Neuronal stem cell (in vitro differentiated cells): ENCODE data around the gene SDR39U1.

ENCODE experiments used
- DNase-seq: peaks from one replicate; pipeline ENCODE4 v3.0.0-alpha.2; 2013; ENCODE audit warnings: low spot score
- H2AFZ ChIP-seq: one replicate; pipeline ENCODE4 v1.6.1; 2013; ENCODE audit warnings: mild to moderate bottlenecking, low read length, inconsistent platforms
- H2AK5ac ChIP-seq: 2 replicates; pipeline ENCODE4 v1.6.1; 2013; ENCODE audit warnings: low read depth, mild to moderate bottlenecking, inconsistent platforms, low read length, moderate library complexity, mixed read lengths
- H2BK120ac ChIP-seq: 2 replicates; pipeline ENCODE4 v1.6.1; 2013; ENCODE audit warnings: low read depth, mild to moderate bottlenecking, inconsistent platforms, low read length, moderate library complexity, mixed read lengths
- H2BK12ac ChIP-seq: one replicate; pipeline ENCODE4 v1.6.1; 2013; ENCODE audit warnings: low read length, inconsistent platforms
- H2BK15ac ChIP-seq: 2 replicates; pipeline ENCODE4 v1.6.1; 2013; ENCODE audit warnings: mild to moderate bottlenecking, low read length, inconsistent platforms, mixed read lengths
- H2BK5ac ChIP-seq: one replicate; pipeline ENCODE4 v1.6.1; 2013; ENCODE audit warnings: inconsistent platforms, mild to moderate bottlenecking, low read length, moderate library complexity
- H3K14ac ChIP-seq: one replicate; pipeline ENCODE4 v1.6.1; 2013; ENCODE audit warnings: low read length, inconsistent platforms
- H3K18ac ChIP-seq: 2 replicates; pipeline ENCODE4 v1.6.1; 2013; ENCODE audit warnings: low read length, inconsistent platforms
- H3K23ac ChIP-seq: 2 replicates; pipeline ENCODE4 v1.6.1; 2013; ENCODE audit warnings: low read depth, mild to moderate bottlenecking, mixed read lengths, low read length, inconsistent platforms; ENCODE audit not compliant: poor library complexity
- H3K27ac ChIP-seq: replicated peaks from 3 replicates; pipeline ENCODE4 v1.5.1; 2013; ENCODE audit warnings: low read length, inconsistent platforms
- H3K27me3 ChIP-seq, 3 experiments: 2 replicates each; pipeline ENCODE4 v1.6.1; 2013; ENCODE audit warnings: low read length in 3 of 3, mild to moderate bottlenecking in 2 of 3, inconsistent platforms in 1 of 3, low read depth in 1 of 3, mixed read lengths in 1 of 3, moderate library complexity in 1 of 3; ENCODE audit not compliant: control insufficient read depth in 3 of 3, insufficient read depth in 3 of 3
- H3K36me3 ChIP-seq, 2 donors: replicated peaks in 1 of 2; 2 replicates each; pipeline ENCODE4 v1.6.1; 2013; ENCODE audit warnings: low read length in 2 of 2; ENCODE audit not compliant: control insufficient read depth in 2 of 2, insufficient read depth in 2 of 2
- H3K4ac ChIP-seq: 2 replicates; pipeline ENCODE4 v1.6.1; 2013; ENCODE audit warnings: inconsistent platforms, mild to moderate bottlenecking, low read length, moderate library complexity
- H3K4me1 ChIP-seq, 2 donors: 1 replicate in 1 of 2; 2 replicates in 1 of 2; pipeline ENCODE4 v1.6.1; 2013; ENCODE audit warnings: low read length in 2 of 2, low read depth in 1 of 2; ENCODE audit not compliant: control insufficient read depth in 2 of 2, insufficient read depth in 1 of 2
- H3K4me2 ChIP-seq: one replicate; pipeline ENCODE4 v1.6.1; 2013; ENCODE audit warnings: mild to moderate bottlenecking, low read length, inconsistent platforms; ENCODE audit not compliant: insufficient read depth, poor library complexity, severe bottlenecking
- H3K4me3 ChIP-seq, 2 donors: 2 replicates each; pipeline ENCODE4 v1.5.1; 2013; ENCODE audit warnings: low read length in 2 of 2, mild to moderate bottlenecking in 2 of 2, inconsistent platforms in 1 of 2, moderate library complexity in 1 of 2
- H3K79me1 ChIP-seq: one replicate; pipeline ENCODE4 v1.6.1; 2013; ENCODE audit warnings: low read depth, mild to moderate bottlenecking, inconsistent platforms, low read length, moderate library complexity
- H3K9ac ChIP-seq: one replicate; pipeline ENCODE4 v1.6.1; 2013; ENCODE audit warnings: mild to moderate bottlenecking, low read depth, low read length, inconsistent platforms; ENCODE audit not compliant: poor library complexity
- H3K9me3 ChIP-seq, 2 donors: replicated peaks in 1 of 2; 2 replicates each; pipeline versions ENCODE3 to v1.6.1; 2013; ENCODE audit warnings: low read length in 2 of 2, mild to moderate bottlenecking in 2 of 2, inconsistent platforms in 1 of 2, low read depth in 1 of 2, mixed read lengths in 1 of 2, moderate library complexity in 1 of 2; ENCODE audit not compliant: control insufficient read depth in 2 of 2, insufficient read depth in 1 of 2
- H4K8ac ChIP-seq: one replicate; pipeline ENCODE4 v1.6.1; 2013; ENCODE audit warnings: low read depth, mild to moderate bottlenecking, inconsistent platforms, low read length, moderate library complexity
- H4K91ac ChIP-seq: one replicate; pipeline ENCODE4 v1.6.1; 2013; ENCODE audit warnings: low read length, low read depth, mild to moderate bottlenecking, inconsistent platforms; ENCODE audit not compliant: poor library complexity
- WGBS, 2 donors: extraction: QIAGEN DNeasy Blood & Tissue Kit; methylation state at CpG; one replicate each; pipeline ENCODE4 v1.1.7; 2013; ENCODE audit warnings: missing lambda C conversion rate in 2 of 2, mixed read lengths in 1 of 2; ENCODE audit not compliant: insufficient read length in 2 of 2, insufficient replicate concordance in 1 of 2; ENCODE audit errors: extremely low coverage in 2 of 2; 5-methylcytosine and 5-hydroxymethylcytosine counted together

SDR39U1 gene

DNA sequence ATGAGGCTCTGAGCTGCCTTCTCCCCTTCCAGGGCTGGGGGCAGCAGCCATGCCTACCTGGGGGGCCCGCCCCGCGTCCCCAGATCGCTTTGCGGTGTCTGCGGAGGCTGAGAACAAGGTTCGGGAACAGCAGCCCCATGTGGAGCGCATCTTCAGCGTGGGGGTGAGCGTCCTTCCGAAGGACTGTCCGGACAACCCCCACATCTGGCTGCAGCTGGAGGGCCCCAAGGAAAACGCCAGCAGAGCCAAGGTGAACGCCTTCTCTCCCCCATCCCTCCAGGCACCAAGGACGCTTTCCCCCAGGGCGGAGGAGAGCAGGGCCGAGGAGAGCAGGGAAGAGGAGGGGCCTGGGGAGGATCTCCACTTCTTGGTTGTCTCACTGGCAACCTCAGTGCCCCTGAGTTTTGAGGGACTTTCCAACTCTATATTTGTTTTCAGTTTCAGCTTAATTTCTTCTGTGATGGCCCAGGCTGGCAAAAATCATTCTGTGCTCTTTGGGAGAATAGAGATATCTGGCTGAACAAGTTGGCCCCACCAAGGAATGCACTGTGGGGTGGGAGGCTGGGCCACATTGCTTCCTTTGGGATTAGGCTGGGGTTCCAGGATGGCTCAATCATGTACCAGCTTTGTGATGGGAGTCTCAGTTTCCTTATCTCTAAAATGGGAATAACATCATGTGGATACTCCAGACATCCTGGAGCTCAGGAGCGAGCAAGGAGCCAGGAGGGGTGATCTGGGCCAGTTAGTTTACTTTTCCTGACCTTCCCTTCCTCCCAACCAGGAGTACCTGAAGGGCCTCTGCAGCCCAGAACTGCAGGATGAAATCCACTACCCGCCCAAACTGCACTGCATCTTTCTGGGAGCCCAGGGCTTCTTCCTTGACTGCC lies 11.7 kb downstream of the SDR39U1 start:
- Histone ChIP-seq H3K4me2 (peak overlapping the region; percentile 74), H3K79me1 (peaks cover 11% of the 10 kb centered on the region), H4K91ac (no peak overlapping the region), H3K23ac (peak overlapping the region; percentile 38), H4K8ac (no peak overlapping the region), H3K4ac (no peak overlapping the region), H2AFZ (peak overlapping the region; percentile 80), H2BK15ac (no peak overlapping the region), H3K9ac (peak overlapping the region; percentile 60), H2BK12ac (no peak overlapping the region), H3K27me3 (peaks cover 0 to 13% (median 3%) of the 10 kb centered on the region in 3 experiments), H3K4me3 (peak overlapping the region; percentile 71 to 74), H2BK120ac (no peak overlapping the region), H3K36me3 (peaks cover 14 to 31% of the 10 kb centered on the region in 2 donors), H2AK5ac (peak overlapping the region; percentile 42), H3K4me1 (peaks cover 9% of the 10 kb centered on the region in 2 donors), H2BK5ac (no peak overlapping the region), H3K27ac (no peak overlapping the region), H3K14ac (peak overlapping the region; percentile 17), H3K9me3 (no peaks in the 10 kb centered on the region), H3K18ac (peak overlapping the region; percentile 58)
- DNase-seq: no peak
- WGBS, 2 donors: no CpG with 5 or more reads among the region's 19 CpGs

- H3K27ac ChIP-seq: no peak overlapping the region
- H2BK15ac ChIP-seq: no peak overlapping the region
- H4K8ac ChIP-seq: no peak overlapping the region
- H4K91ac ChIP-seq: no peak overlapping the region
- H3K14ac ChIP-seq: peak overlapping the region; percentile 17
- H3K4me2 ChIP-seq: peak overlapping the region; percentile 74
- peak overlapping the region; percentile 19 for H2BK5ac ChIP-seq
- H3K9ac ChIP-seq: peak overlapping the region; percentile 84
- peaks cover 11 to 29% of the 10 kb centered on the region in 2 donors for H3K36me3 ChIP-seq
- no CpG with 5 or more reads among the region's 28 CpGs for WGBS, 2 donors
- no peak overlapping the region for H3K4ac ChIP-seq
- H2AK5ac ChIP-seq: peak overlapping the region; percentile 42
- peak overlapping the region; percentile 38 for H3K23ac ChIP-seq
- no peak overlapping the region for H2BK120ac ChIP-seq
- peak overlapping the region; percentile 80 for H2AFZ ChIP-seq
- peak overlapping the region; percentile 71 to 74 for H3K4me3 ChIP-seq
- peak; percentile 42 for DNase-seq
- H3K79me1 ChIP-seq: peaks cover 11% of the 10 kb centered on the region
- no peak overlapping the region for H2BK12ac ChIP-seq
- H3K18ac ChIP-seq: peak overlapping the region; percentile 90
- no peaks in the 10 kb centered on the region for H3K9me3 ChIP-seq
- H3K27me3 ChIP-seq: peaks cover 0 to 17% (median 3%) of the 10 kb centered on the region in 3 experiments
- peaks cover 9% of the 10 kb centered on the region in 2 donors for H3K4me1 ChIP-seq
Observed at GRCh38 chr14:24430143-24430681, 12.4 kb downstream of the SDR39U1 start.

GRCh38 chr14:24429395-24430142 lies 13.0 kb downstream of the SDR39U1 start, which contains the start of the genes CBLN3 and KHNYN:
CBLN3 (minus strand) TSS chr14:24429668; CDS start chr14:24429054, 614 bp downstream.
KHNYN (plus strand) TSS chr14:24429954; CDS start chr14:24430731, 777 bp downstream.
- Histone ChIP-seq H2BK5ac (peak within 1 kb of the TSS; percentile 19), H3K9ac (peak within 1 kb of the TSS; percentile 84), H2AK5ac (peak within 1 kb of the TSS; percentile 64), H3K23ac (peak within 1 kb of the TSS; percentile 60), H3K14ac (peak within 1 kb of the TSS; percentile 17), H2BK15ac (peak within 1 kb of the TSS; percentile 17), H3K4me3 (peak within 1 kb of the TSS; percentile 71 to 74), H3K4ac (peak within 1 kb of the TSS; percentile 60), H4K8ac (no peak within 1 kb of the TSS), H3K18ac (peak within 1 kb of the TSS; percentile 90), H3K9me3 (no peaks in the 10 kb centered on the region), H3K36me3 (peaks cover 11 to 29% of the 10 kb centered on the region in 2 donors), H3K27me3 (peaks cover 0 to 23% (median 3%) of the 10 kb centered on the region in 3 experiments), H3K79me1 (peaks cover 11% of the 10 kb centered on the region), H2AFZ (peak within 1 kb of the TSS; percentile 80), H3K4me2 (peak within 1 kb of the TSS; percentile 74), H3K4me1 (peaks cover 9% of the 10 kb centered on the region in 2 donors), H4K91ac (peak within 1 kb of the TSS; percentile 12), H2BK120ac (no peak within 1 kb of the TSS), H3K27ac (no peak within 1 kb of the TSS), H2BK12ac (peak within 1 kb of the TSS; percentile 67)
- peak; percentile 72 for DNase-seq
- WGBS, 2 donors: no CpG with 5 or more reads among the region's 57 CpGs
